HG03571 (cell line): ENCODE results near the gene CACNA1B.

Experiments
- ATAC-seq: cut with Tn5 transposase; IDR thresholded peaks from one replicate; pipeline ENCODE4 v1.9.1; 2021; ENCODE audit not compliant: unreplicated experiment

CACNA1B gene

GRCh38 chr9:137978262-137978714, 100.7 kb downstream of the CACNA1B start:
- no peak for ATAC-seq

GRCh38 chr9:137982200-137982599, 104.6 kb downstream of the CACNA1B start:
- no peak for ATAC-seq

DNA sequence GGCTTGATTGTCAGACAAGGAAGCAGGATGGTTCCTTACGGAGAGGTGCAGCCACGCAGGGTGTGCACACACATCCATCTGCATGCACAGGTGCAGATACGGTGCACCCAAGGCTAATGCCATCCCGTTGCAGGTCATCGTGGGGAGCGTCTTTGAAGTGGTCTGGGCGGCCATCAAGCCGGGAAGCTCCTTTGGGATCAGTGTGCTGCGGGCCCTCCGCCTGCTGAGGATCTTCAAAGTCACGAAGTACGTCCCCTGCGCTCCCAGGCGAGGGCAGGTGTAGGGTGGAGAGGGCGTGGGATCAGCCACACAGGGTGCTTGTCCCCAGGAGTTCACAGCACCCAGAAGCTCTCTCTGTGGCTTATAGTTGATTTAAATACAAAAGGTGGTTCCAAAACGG, 106.4 kb downstream of the CACNA1B start:
- no peak for ATAC-seq

- no peak for ATAC-seq
Observed at GRCh38 chr9:137984520-137985257, 107.1 kb downstream of the CACNA1B start.

DNA sequence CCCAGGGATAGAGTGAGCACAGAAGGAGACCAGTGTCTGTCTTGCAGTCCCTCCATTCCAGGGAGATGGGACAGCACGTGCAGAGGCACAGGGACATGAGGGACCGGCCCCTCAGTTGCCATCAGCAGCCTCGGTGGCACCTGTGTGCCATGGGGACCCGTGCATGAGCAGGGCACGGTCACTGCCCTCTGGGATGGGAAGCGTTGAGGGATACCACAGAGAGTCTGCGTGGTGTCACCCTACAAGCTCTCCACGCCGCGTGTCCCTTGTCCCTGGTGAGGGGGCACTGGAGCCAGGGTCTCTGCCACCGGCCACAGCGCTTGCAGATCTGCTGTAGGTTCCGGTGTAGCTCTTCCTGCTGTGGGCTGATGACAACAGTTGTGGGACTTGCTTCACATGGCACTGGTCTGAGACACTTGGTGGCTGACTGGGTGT, 108.1 kb downstream of the CACNA1B start:
- ATAC-seq, result no peak

GRCh38 chr9:137986268-137987099, 108.9 kb downstream of the CACNA1B start:
- ATAC-seq, result no peak

DNA sequence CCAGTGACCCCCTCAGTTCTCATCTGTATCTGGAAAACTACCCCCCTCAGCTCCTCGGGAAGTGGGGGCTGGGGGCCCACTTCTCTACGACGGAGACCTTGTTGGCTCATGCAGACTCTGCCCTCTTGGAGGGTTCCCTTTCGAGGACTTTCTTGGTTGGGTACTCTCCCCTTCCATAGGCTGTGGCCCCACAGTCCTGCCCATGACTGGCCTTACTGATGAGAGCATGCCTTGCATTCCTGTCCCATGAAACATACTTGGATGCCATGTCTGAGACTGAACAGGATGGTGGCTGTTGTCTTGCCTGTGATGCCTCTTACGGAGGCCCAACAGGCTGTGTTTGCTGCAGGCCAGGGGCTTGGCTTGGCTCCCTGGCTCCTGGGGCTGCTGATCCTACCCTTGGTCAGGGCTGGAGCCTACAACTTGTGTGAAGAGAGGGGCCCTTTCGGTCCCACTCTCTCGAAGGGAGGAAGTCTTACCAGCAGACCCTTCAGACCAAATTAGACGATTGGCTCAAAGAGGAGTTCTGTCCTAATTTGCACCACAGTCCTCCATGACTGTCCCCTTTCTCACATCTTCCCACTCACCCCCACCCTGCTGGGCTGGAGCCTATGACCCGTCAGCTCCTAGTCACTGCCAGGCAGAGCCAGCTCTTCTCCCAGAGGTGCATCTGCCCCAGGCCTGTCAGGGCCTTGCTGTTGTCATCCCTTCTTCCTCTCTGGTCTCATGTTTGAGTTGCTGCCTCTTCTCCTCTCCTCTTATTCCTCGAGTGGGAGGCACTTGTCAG, 109.9 kb downstream of the CACNA1B start:
- ATAC-seq, result no peak

DNA sequence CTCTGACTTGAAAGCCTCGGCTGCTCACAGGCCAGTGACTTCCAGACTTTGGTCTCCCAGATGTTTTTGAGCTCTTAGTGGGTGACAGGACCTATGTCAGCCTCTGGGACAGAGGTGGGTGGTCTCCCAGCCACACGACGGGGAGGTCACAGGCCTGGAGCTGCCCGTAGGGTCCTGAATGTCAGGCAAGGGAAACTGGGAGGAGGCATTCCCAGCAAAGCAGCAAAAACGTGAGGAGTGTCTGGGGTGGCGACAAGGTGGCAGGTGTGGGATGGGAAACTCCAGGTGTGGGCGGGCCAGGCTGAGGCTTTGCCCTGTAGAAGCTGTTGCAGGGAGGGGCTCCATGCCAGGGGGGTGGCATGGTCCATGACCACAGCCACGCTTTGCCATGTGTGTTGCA, 110.5 kb downstream of the CACNA1B start:
- ATAC-seq, result no peak

DNA sequence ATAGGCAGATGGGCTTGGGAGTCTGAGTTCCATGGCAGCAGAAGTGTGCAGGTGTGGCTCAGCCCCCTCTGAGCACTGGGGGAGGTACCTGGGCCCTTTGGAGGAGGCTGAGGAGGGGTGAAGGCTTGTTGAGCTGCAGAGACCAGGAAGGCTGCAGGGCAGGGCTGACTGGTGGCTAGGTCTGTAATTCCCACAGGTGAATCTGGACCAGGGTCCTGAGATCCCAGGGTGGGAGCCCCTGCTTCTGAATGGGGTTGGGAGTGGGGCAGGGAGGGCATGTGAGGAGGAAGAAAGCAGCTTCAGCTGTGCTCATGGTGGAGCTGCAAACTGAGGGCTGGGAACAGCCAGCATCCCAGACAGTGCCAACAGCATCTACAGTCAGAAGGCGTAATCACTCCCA, 111.1 kb downstream of the CACNA1B start:
- ATAC-seq, result no peak

- no peak for ATAC-seq
Observed at GRCh38 chr9:137989156-137989555, 111.6 kb downstream of the CACNA1B start.

GRCh38 chr9:137989999-137990715, 112.6 kb downstream of the CACNA1B start:
- ATAC-seq, result no peak

DNA sequence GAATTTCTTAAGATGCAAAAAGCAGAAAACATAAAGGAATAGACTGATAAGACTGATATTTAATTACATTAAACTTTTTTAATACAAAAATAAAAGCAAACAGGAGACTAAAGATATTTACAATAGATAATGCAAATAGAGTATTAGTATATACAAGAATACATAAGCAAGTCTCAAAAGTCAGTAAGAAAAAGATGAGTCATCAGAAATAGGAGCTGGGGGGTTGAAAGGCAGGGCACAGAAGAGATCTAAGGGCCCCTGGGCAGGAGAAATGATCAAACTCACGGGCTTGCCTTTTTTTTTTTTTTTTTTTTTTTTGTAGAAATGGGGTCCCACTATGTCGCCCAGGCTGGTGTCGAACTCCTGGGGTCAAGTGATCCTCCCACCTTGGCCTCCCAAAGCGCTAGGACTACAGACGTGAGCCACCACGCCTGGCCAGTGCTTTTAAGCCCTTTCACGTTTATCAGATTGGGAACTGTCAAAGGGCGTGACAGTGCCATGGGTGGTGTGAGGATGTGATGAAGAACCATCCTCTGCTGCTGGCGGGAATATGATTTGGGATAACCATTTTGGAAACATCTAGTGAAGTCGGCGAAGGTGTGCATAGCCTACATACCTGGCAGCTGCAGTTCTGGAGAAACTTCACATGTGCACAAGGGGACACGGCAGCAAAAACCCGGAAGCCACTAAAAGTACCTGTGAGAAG, 126.1 kb downstream of the CACNA1B start:
- ATAC-seq, result no peak

- no peak for ATAC-seq
Observed at GRCh38 chr9:138006576-138007233, 129.1 kb downstream of the CACNA1B start.

DNA sequence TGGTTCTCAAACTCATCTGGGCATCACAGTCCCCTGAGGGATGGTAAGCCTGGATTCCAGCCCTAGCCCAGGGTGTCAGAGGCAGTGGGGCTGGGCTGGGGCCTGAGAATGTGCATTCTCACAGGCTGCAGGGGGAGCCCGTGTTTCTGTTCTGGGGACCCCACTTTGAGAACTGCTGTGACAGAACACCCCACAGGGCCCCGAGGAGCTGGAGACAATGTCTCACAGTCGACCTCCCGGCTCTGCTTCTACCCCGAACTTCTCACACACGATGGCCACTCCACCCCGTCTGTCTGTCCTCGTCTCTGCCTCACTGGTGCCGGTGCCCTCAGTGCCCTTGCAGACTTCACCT, 130.0 kb downstream of the CACNA1B start:
- no peak for ATAC-seq

DNA sequence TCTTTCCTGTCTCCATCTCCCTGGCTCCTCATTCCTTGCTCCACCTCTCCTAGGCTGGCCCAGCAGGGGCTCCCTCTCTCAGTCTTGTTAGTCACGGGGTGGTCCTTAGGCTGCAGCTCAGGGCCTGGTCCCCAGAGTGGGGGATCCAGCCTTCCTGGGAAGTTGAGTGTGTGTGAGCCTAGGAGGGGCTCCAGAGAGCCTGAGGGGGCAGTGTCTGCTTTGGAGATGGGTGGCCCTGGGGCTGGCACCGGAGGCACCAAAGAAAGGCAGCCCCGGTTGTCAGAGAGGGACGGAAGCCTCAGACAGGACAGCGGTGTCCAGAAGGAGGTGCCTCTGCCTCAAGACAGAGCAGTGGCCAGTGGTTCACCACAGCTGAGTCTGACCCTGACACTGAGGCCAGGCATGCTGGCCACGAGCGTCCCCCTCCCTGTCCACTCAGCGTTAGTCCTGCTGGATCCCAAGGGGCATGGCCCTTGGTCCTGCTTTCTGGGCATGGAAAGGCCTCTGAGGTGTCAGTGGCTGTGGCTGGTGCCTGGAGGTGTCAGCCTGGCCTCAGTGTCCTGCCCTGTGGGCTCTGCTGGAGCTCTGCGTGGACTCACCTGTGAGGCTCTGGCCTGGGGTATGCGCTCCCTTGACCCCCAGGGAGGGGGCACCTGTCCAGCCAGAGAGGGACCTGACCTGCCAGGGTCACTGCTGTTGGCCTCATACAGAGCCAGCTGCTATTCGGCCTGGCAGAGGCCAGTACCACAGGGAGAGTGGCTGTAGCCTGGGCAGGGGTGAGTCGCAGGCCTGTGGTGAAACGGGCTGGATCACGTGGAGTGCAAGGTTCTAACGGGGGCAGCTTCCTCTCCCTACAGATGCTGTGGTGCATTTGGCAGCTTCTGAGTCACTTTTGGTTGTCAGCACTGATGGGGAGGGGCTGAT, 130.6 kb downstream of the CACNA1B start:
- ATAC-seq, result no peak

DNA sequence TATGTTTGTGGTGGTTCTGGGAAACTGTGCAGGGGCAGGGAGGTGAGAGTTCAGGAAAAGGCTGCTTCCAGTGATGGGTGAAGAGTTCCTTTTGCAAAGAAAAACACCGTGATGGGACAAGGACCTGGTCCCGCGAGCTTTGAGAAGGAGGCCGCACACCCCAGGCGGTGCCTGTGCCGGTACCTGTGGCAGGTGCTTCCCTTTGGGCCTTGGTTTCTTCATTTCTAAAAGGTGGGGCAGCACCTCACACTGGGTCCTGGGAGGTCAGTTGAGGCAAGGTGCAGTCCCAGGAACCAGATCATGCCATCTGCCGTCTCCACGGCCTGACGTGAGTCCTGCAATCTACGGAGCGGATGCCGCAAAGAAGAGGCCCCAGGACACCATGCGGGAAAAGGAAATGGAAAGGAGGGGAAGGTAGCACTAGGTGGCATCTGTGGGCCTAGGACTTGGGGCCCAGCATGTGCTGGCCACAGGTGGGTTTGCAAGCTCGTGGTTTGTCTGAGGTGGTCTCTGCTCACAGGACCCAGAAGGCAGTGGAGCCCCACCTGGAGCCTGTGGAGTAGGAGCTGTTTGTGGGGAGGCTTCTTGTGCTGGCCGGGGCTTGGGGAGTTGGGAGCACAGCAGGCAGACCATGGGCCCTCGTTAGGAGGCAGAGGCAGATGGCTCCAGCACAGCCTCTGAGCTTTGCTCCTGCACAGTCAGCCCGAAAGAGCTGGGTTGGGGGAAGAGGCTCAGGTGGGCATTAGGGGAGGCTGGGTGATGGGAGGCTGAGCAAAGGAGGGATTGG, 131.6 kb downstream of the CACNA1B start:
- no peak for ATAC-seq

DNA sequence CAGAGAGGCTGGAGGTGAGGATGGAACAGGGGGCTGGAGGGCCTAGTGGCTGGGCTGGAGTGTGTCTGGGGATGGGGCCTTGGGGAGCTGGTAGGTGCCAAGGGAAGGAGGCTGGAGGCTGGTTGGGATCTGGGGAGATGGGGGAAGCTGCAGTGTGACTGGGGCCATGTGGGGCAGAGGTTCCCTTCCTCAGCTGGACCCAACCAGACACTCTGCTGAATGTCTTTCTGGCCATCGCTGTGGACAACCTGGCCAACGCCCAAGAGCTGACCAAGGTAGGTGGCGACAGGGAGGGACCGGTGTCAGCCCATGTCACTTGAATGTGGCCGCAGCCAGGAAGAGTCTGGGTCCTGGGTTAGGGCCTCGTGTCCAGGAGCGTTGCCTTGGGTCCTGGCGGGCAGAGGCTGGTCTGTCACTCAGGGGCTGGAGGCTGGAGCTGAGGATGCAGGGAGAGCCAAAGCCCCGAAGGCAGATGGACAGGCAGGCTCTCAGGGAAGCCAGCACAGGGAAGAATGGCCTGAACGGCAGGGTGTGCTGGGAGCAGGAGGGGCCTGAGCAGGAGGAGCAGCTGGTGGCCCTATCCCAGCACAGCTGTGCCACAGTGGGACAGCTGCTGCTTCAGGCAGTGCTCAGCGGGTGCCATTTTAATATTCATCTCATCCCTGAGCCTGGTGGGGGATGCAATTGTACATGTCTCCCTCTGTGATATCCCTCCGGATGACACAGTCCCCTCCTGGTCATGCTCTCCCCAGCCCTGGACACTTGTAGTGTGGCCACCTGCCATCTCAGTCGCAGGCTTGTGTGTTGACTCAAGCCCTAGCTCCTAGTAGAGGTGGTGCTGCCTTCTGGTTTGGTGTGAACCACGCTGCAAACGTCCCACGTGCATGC, 132.5 kb downstream of the CACNA1B start:
- ATAC-seq, result no peak
